HepG2 (cell line): ENCODE results near the gene CD46. TPM values are rescaled to one million over a fixed set of nuclear protein-coding genes. Genes with fewer than 3 reads are reported as not detected.

Experiments used
- BCL6 ChIP-seq: IDR thresholded peaks from 2 replicates; pipeline ENCODE4 v1.6.1; 2016; ENCODE audit warnings: missing genetic modification reagents, missing compliant biosample characterization
- EEA1 ChIP-seq: sonication (generic); formaldehyde crosslinking; IDR thresholded peaks from 2 replicates; pipeline ENCODE4 v1.5.1; 2020; ENCODE audit warnings: mild to moderate bottlenecking, missing genetic modification reagents, borderline replicate concordance
- EHMT2 ChIP-seq: fragments of 200-600 bp; sonication (generic); IDR thresholded peaks from 2 replicates; pipeline ENCODE4 v1.7.0; 2017; ENCODE audit warnings: antibody characterized with exemption, low read depth, low read length, borderline replicate concordance
- EZH2 ChIP-seq: conservative IDR thresholded peaks from 2 replicates; pipeline ENCODE4 v1.6.1; 2012; ENCODE audit warnings: mild to moderate bottlenecking, low read depth, low read length, moderate library complexity
- FOXA3 ChIP-seq: IDR thresholded peaks from 2 replicates; pipeline ENCODE4 v1.6.1; 2016; ENCODE audit warnings: missing genetic modification reagents, missing compliant biosample characterization
- FOXC1 ChIP-seq: sonication (generic); formaldehyde crosslinking; IDR thresholded peaks from 2 replicates; pipeline ENCODE4 v1.8.0; 2022; ENCODE audit warnings: mild to moderate bottlenecking, missing genetic modification reagents, borderline replicate concordance
- FOXK2 ChIP-seq: fragments of 450-650 bp; IDR thresholded peaks from 2 replicates; pipeline ENCODE4 v1.6.1; 2016
- HMGA1 ChIP-seq: sonication (generic); formaldehyde crosslinking; conservative IDR thresholded peaks from 2 replicates; pipeline ENCODE4 v1.4.0; 2020; ENCODE audit warnings: missing genetic modification reagents
- NCOR1 ChIP-seq: fragments of 200-600 bp; sonication (generic); IDR thresholded peaks from 2 replicates; pipeline ENCODE4 v1.7.0; 2017; ENCODE audit warnings: antibody characterized with exemption, low read length, borderline replicate concordance
- NFIB ChIP-seq: sonication (generic); formaldehyde crosslinking; IDR thresholded peaks from 2 replicates; pipeline ENCODE4 v1.9.0; 2021; ENCODE audit warnings: missing genetic modification reagents, mild to moderate bottlenecking, borderline replicate concordance
- NONO ChIP-seq, 2 experiments: fragments of 450-650 bp in 1 of 2; sonication (generic) in 1 of 2; formaldehyde crosslinking in 1 of 2; IDR thresholded peaks in 1 of 2; conservative IDR thresholded peaks in 1 of 2; 2 replicates each; pipeline versions ENCODE4 v1.6.1 to v1.8.0; 2017 to 2022; ENCODE audit warnings: mild to moderate bottlenecking in 1 of 2, missing genetic modification reagents in 1 of 2, moderate library complexity in 1 of 2
- NR2F6 ChIP-seq, 2 experiments: IDR thresholded peaks; 2 replicates each; pipeline ENCODE4 v1.6.1; 2016; ENCODE audit warnings: antibody characterized with exemption in 1 of 2, mild to moderate bottlenecking in 1 of 2
- PHF5A ChIP-seq: IDR thresholded peaks from one replicate; pipeline ENCODE4 v1.6.1; 2018; ENCODE audit warnings: low read depth, missing genetic modification reagents; ENCODE audit not compliant: unreplicated experiment
- POLR2G ChIP-seq: fragments of 200-400 bp; formaldehyde crosslinking; IDR thresholded peaks from 2 replicates; pipeline ENCODE4 v1.6.1; 2018; ENCODE audit warnings: mild to moderate bottlenecking, low read depth, low read length, moderate library complexity
- ZFP36 ChIP-seq: fragments of 150-350 bp; IDR thresholded peaks from 2 replicates; pipeline ENCODE4 v1.6.1; 2018; ENCODE audit warnings: borderline replicate concordance, low read length, low read depth; ENCODE audit not compliant: partially characterized antibody
- ZKSCAN5 ChIP-seq: sonication (generic); formaldehyde crosslinking; IDR thresholded peaks from 2 replicates; pipeline ENCODE4 v1.5.1; 2020; ENCODE audit warnings: mild to moderate bottlenecking, missing genetic modification reagents
- ZNF143 ChIP-seq: sonication (generic); formaldehyde crosslinking; IDR thresholded peaks from 2 replicates; pipeline ENCODE4 v1.4.0; 2020; ENCODE audit warnings: missing genetic modification reagents
- ZNF3 ChIP-seq: IDR thresholded peaks from 2 replicates; pipeline ENCODE4 v1.7.0; 2017; ENCODE audit warnings: inconsistent platforms
- ZNF567 ChIP-seq: sonication (generic); formaldehyde crosslinking; IDR thresholded peaks from 2 replicates; pipeline ENCODE4 v1.8.1; 2023; ENCODE audit warnings: mild to moderate bottlenecking, missing genetic modification reagents, borderline replicate concordance
- ZNF629 ChIP-seq: sonication (generic); formaldehyde crosslinking; conservative IDR thresholded peaks from 2 replicates; pipeline ENCODE4 v1.5.0; 2020; ENCODE audit warnings: missing genetic modification reagents
- ZNF652 ChIP-seq: IDR thresholded peaks from 2 replicates; pipeline ENCODE4 v1.6.1; 2016; ENCODE audit warnings: low read depth, borderline replicate concordance
- ZNF766 ChIP-seq: sonication (generic); formaldehyde crosslinking; IDR thresholded peaks from 2 replicates; pipeline ENCODE4 v1.5.0; 2020; ENCODE audit warnings: missing genetic modification reagents, borderline replicate concordance
- ZSCAN29 ChIP-seq: sonication (generic); formaldehyde crosslinking; conservative IDR thresholded peaks from 2 replicates; pipeline ENCODE4 v1.4.0; 2020; ENCODE audit warnings: mild to moderate bottlenecking, missing genetic modification reagents
- ZSCAN30 ChIP-seq: sonication (generic); formaldehyde crosslinking; IDR thresholded peaks from 2 replicates; pipeline ENCODE4 v1.5.0; 2020; ENCODE audit warnings: mild to moderate bottlenecking, missing genetic modification reagents
- polyA plus RNA-seq, 8 experiments: library from polyadenylated mRNA; depleted of rRNA in 3 of 8; stranded (reverse) in 7 of 8; unstranded in 1 of 8; fragments of >200 nt; fragmentation: Illumina TruSeq in 4 of 8; extraction: Trizol in 4 of 8; gene quantifications; 2 replicates each; pipeline versions ENCODE4 v1.2.1 to v1.2.3, GENCODE V29; 2011 to 2016; ENCODE audit warnings: low read depth in 4 of 8, missing spikeins in 1 of 8, mixed read lengths in 1 of 8; ENCODE audit not compliant: insufficient read depth in 1 of 8
- total RNA-seq, 5 experiments: library from RNA; depleted of rRNA; stranded (reverse); fragments of >200 nt; fragmentation: Illumina TruSeq; extraction: Trizol; gene quantifications; 2 replicates each; pipeline ENCODE4 v1.2.3, GENCODE V29; 2016; ENCODE audit warnings: low read depth in 1 of 5
- TF ChIP-seq, protein P1 (sequence below): sonication (generic); formaldehyde crosslinking; IDR thresholded peaks from 2 replicates; pipeline ENCODE4 v1.4.0; 2020; ENCODE audit warnings: mild to moderate bottlenecking, missing genetic modification reagents
- TF ChIP-seq, protein P2 (sequence below): sonication (generic); formaldehyde crosslinking; IDR thresholded peaks from 2 replicates; pipeline ENCODE4 v1.4.0; 2020; ENCODE audit warnings: missing genetic modification reagents

CD46 gene
- total and polyA plus RNA-seq, 2 of the 13 experiments (the other 11 are each of a cell fraction or from before 2014, with no cell fraction given), result 130 to 277 TPM

DNA sequence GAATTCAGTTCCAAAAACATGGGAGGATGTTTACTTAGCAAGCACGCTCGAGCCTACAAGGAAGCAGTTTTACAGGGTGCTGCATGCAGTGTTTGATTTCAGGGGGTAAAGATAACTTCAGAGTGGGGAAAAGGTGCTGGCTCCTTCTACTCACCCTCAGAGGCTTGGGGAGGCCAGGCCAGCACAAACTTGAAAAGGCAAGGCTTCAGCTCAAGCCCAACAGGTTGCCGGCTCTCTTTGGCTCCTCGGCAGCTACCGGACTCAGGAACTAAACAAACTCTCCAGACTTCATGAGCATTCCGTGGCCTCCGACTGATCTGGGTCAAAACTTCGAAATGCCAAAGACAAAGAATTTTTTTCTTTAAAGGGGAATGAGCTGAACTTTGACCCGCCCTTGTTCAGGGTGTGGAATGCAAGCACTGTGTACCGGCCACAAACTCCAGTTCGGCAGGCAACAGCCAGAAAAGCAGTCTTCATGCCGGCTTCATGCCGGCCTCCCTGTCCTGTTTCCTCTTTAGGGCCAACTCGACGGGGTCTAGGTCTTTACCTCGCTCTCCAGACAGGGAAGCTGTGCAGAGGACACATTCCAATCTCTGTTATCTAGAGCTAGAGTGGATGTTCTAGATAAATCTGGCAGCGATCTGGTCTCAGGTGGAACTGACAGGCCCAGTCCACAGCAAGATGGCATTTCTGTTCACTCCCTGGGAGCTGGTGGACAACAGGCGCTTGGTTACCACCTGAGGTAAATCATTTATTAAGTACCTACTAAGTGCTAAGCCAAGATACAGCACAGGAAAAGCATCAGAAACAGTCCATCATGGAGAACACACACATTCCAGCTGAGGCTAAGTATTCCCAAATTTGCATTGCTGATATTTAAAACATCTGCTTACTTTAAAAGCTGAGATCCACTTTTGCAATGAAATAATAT lies 75.0 kb downstream of the CD46 start (continued):
- TF ChIP-seq ZNF567 (CRISPR knock-in tag) (no peak), EHMT2 (no peak; the same call in 1 of the 2 replicates), NFIB (no peak), ZNF629 (CRISPR knock-in tag) (peak; percentile 46; the same call in 1 of the 2 replicates), NR2F6 (IDR thresholded peaks at IDR 0.05) (peak; percentile 74), NR2F6 (CRISPR knock-in tag; IDR thresholded peaks at IDR 0.05) (no peak; the same call in 1 of the 2 replicates), ZNF766 (CRISPR knock-in tag) (peak; percentile 29; the same call in 1 of the 2 replicates), HMGA1 (no peak), ZKSCAN5 (no peak), NCOR1 (peak; percentile 70), BCL6 (CRISPR knock-in tag) (peak; percentile 44), EEA1 (CRISPR knock-in tag) (no peak), ZNF652 (CRISPR knock-in tag) (no peak), ZNF143 (no peak), FOXK2 (no peak), ZSCAN30 (CRISPR knock-in tag) (no peak), ZNF3 (CRISPR knock-in tag) (no peak), PHF5A (CRISPR knock-in tag) (no peak), EZH2 (no peak), ZFP36 (no peak), ZSCAN29 (CRISPR knock-in tag) (peak; percentile 59; the same call in 1 of the 2 replicates), POLR2G (peak; percentile 75), NONO (IDR thresholded peaks at IDR 0.05) (no peak), NONO (CRISPR knock-in tag; conservative IDR thresholded peaks at IDR 0.05) (no peak), FOXC1 (CRISPR knock-in tag) (no peak), FOXA3 (CRISPR knock-in tag) (peak; percentile 61)
- TF ChIP-seq, protein P1, sequence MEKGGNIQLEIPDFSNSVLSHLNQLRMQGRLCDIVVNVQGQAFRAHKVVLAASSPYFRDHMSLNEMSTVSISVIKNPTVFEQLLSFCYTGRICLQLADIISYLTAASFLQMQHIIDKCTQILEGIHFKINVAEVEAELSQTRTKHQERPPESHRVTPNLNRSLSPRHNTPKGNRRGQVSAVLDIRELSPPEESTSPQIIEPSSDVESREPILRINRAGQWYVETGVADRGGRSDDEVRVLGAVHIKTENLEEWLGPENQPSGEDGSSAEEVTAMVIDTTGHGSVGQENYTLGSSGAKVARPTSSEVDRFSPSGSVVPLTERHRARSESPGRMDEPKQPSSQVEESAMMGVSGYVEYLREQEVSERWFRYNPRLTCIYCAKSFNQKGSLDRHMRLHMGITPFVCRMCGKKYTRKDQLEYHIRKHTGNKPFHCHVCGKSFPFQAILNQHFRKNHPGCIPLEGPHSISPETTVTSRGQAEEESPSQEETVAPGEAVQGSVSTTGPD (CRISPR knock-in tag), result no peak
- TF ChIP-seq, protein P2, sequence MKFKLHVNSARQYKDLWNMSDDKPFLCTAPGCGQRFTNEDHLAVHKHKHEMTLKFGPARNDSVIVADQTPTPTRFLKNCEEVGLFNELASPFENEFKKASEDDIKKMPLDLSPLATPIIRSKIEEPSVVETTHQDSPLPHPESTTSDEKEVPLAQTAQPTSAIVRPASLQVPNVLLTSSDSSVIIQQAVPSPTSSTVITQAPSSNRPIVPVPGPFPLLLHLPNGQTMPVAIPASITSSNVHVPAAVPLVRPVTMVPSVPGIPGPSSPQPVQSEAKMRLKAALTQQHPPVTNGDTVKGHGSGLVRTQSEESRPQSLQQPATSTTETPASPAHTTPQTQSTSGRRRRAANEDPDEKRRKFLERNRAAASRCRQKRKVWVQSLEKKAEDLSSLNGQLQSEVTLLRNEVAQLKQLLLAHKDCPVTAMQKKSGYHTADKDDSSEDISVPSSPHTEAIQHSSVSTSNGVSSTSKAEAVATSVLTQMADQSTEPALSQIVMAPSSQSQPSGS (CRISPR knock-in tag), result no peak
